Measurements from ENCODE around the gene LY86. TPM values are rescaled to one million over a fixed set of nuclear protein-coding genes. Genes with fewer than 3 reads are reported as not detected.

The LY86 gene
- total and polyA plus RNA-seq, 4 donors, result 5.2 to 12.4 (median 9.6) TPM

DNA sequence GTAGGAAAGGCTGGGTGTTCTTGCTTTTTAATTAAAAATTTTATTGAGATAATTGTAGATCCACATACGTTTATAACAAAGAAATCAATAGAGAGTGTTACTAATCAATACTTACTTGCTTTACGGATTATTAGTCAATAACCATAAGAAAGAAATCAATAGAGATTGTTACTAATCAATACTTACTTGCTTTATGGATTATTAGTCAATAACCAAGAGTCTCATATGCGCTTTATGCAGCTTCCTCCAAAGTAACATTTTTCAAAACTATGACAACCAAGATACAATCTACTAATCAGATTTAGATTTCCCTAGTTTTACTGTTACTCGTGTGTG is 31.0 kb upstream of the LY86 start:
- Histone ChIP-seq H3K4me3 (no peak overlapping the region), H3K36me3 (ENCODE audit: control insufficient read depth in 4 of 4, insufficient read depth in 4 of 4, low read length in 4 of 4) (no peaks in the 10 kb centered on the region), H3K9me3 (ENCODE audit: control insufficient read depth in 4 of 4, insufficient read depth in 3 of 4, low read length in 3 of 4) (peaks cover 0 to 2% (median 0%) of the 10 kb centered on the region in 4 donors), H3K4me1 (ENCODE audit: control insufficient read depth in 5 of 5, insufficient read depth in 5 of 5, low read length in 5 of 5) (no peaks in the 10 kb centered on the region), H3K27ac (ENCODE audit: low read depth in 1 of 2, low read length in 1 of 2) (no peak overlapping the region), H3K27me3 (ENCODE audit: control insufficient read depth in 3 of 3, insufficient read depth in 3 of 3, low read length in 2 of 3) (peaks cover 0 to 4% (median 0%) of the 10 kb centered on the region in 3 donors), H3K9ac (ENCODE audit: insufficient read depth in 1 of 2, low read length in 2 of 2) (no peak overlapping the region)
- WGBS, 2 donors, result 81 to 83% methylated on average over 4 of the region's 4 CpGs
- ATAC-seq (ENCODE audit: insufficient read depth, low FRiP score), result no peak
- TF ChIP-seq, protein P1, sequence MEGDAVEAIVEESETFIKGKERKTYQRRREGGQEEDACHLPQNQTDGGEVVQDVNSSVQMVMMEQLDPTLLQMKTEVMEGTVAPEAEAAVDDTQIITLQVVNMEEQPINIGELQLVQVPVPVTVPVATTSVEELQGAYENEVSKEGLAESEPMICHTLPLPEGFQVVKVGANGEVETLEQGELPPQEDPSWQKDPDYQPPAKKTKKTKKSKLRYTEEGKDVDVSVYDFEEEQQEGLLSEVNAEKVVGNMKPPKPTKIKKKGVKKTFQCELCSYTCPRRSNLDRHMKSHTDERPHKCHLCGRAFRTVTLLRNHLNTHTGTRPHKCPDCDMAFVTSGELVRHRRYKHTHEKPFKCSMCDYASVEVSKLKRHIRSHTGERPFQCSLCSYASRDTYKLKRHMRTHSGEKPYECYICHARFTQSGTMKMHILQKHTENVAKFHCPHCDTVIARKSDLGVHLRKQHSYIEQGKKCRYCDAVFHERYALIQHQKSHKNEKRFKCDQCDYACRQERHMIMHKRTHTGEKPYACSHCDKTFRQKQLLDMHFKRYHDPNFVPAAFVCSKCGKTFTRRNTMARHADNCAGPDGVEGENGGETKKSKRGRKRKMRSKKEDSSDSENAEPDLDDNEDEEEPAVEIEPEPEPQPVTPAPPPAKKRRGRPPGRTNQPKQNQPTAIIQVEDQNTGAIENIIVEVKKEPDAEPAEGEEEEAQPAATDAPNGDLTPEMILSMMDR (IDR thresholded peaks at IDR 0.05; ENCODE audit: control extremely low read depth, extremely low read depth), result no peak
- DNase-seq, result no peak

DNA sequence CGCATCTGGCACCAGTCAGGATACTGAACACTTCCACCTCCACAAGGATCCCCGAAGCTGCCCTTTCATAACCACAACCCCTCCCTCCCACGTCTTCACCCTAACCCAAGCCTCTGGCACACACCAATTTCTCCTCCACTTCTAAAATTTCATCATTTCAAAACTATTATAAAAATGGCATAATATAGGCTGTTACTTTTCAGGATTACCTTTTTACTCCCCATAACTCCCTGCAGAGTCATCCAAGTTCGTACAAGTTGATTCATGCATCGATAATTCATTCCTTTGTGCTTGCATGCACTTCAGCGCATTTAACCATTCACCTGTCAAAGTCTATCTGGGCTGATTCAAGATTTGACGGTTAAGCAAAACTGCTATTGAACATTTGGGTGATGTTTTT is 30.6 kb upstream of the LY86 start:
- Histone ChIP-seq H3K9me3 (ENCODE audit: control insufficient read depth in 4 of 4, insufficient read depth in 3 of 4, low read length in 3 of 4) (peaks cover 0 to 2% (median 0%) of the 10 kb centered on the region in 4 donors), H3K9ac (ENCODE audit: insufficient read depth in 1 of 2, low read length in 2 of 2) (no peak overlapping the region), H3K36me3 (ENCODE audit: control insufficient read depth in 4 of 4, insufficient read depth in 4 of 4, low read length in 4 of 4) (no peaks in the 10 kb centered on the region), H3K27me3 (ENCODE audit: control insufficient read depth in 3 of 3, insufficient read depth in 3 of 3, low read length in 2 of 3) (peaks cover 0 to 4% (median 0%) of the 10 kb centered on the region in 3 donors), H3K4me3 (no peak overlapping the region), H3K27ac (ENCODE audit: low read depth in 1 of 2, low read length in 1 of 2) (no peak overlapping the region), H3K4me1 (ENCODE audit: control insufficient read depth in 5 of 5, insufficient read depth in 5 of 5, low read length in 5 of 5) (no peaks in the 10 kb centered on the region)
- DNase-seq (no peak), ATAC-seq (ENCODE audit: insufficient read depth, low FRiP score) (no peak)
- TF ChIP-seq, protein P1 (IDR thresholded peaks at IDR 0.05; ENCODE audit: control extremely low read depth, extremely low read depth), result no peak
- WGBS, 2 donors, result 70 to 72% methylated on average over 7 of the region's 7 CpGs

DNA sequence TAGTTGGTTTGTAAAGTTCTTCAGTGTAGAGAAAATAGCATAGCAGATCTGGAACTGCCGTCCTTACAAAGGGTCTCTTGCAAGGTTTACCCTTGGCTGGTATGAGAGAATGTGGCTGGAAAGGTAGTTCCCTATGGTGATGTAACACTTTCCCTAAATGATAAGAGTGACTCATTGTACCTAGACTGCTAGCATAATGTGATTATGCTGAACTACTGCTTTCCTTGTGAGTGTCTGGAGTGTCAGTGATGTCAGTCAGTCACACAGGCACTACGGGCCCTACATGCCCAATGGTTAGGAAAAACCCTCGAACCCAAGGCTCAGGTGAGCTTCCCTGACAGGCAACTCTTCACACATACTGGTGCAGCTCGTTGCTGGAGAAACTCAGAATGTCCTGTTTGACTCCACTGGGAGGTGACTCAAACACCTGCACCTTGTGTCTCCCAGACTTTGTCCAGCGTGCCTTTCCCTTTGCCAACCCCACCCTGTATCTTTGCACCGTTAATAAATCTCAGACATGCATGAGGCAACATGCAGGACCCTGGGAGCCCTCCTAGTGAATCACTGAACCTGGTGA is 28.4 kb upstream of the LY86 start:
- H3K9me3 ChIP-seq (ENCODE audit: control insufficient read depth in 4 of 4, insufficient read depth in 3 of 4, low read length in 3 of 4), result peaks cover 0 to 2% (median 0%) of the 10 kb centered on the region in 4 donors
- H3K27me3 ChIP-seq (ENCODE audit: control insufficient read depth in 3 of 3, insufficient read depth in 3 of 3, low read length in 2 of 3), result peaks cover 0 to 4% (median 0%) of the 10 kb centered on the region in 3 donors
- H3K4me1 ChIP-seq (ENCODE audit: control insufficient read depth in 5 of 5, insufficient read depth in 5 of 5, low read length in 5 of 5), result no peaks in the 10 kb centered on the region
- 77 to 89% methylated on average over 6 of the region's 6 CpGs for WGBS, 2 donors
- H3K27ac ChIP-seq (ENCODE audit: low read depth in 1 of 2, low read length in 1 of 2), result no peak overlapping the region
- DNase-seq, result no peak
- no peak for ATAC-seq (ENCODE audit: insufficient read depth, low FRiP score)
- no peaks in the 10 kb centered on the region for H3K36me3 ChIP-seq (ENCODE audit: control insufficient read depth in 4 of 4, insufficient read depth in 4 of 4, low read length in 4 of 4)
- H3K9ac ChIP-seq (ENCODE audit: insufficient read depth in 1 of 2, low read length in 2 of 2), result no peak overlapping the region
- no peak overlapping the region for H3K4me3 ChIP-seq
- TF ChIP-seq, protein P1 (IDR thresholded peaks at IDR 0.05; ENCODE audit: control extremely low read depth, extremely low read depth), result no peak

DNA sequence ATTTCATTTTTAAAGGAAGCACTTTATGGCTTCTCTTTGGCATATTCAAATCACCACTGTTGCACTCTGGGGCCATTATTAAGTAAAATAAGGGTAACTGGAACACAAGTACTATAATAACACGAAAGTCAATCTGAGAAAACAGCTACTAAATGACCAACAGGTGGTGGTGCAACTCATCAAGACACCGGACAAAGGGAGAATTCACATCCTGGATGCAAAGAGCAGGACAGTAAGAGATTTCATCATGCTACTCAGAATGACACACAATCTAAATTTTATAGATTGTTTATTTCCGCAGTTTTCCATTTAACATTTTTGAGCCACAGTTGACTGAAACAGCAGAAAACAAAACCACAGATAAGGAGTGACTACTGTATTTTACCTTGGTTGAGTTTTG is 27.6 kb upstream of the LY86 start:
- TF ChIP-seq, protein P1 (IDR thresholded peaks at IDR 0.05; ENCODE audit: control extremely low read depth, extremely low read depth), result no peak
- no peaks in the 10 kb centered on the region for H3K36me3 ChIP-seq (ENCODE audit: control insufficient read depth in 4 of 4, insufficient read depth in 4 of 4, low read length in 4 of 4)
- no peak overlapping the region for H3K4me3 ChIP-seq
- no peaks in the 10 kb centered on the region for H3K4me1 ChIP-seq (ENCODE audit: control insufficient read depth in 5 of 5, insufficient read depth in 5 of 5, low read length in 5 of 5)
- peaks cover 0 to 4% (median 0%) of the 10 kb centered on the region in 3 donors for H3K27me3 ChIP-seq (ENCODE audit: control insufficient read depth in 3 of 3, insufficient read depth in 3 of 3, low read length in 2 of 3)
- peaks cover 0 to 2% (median 0%) of the 10 kb centered on the region in 4 donors for H3K9me3 ChIP-seq (ENCODE audit: control insufficient read depth in 4 of 4, insufficient read depth in 3 of 4, low read length in 3 of 4)
- DNase-seq (no peak), ATAC-seq (ENCODE audit: insufficient read depth, low FRiP score) (no peak)
- WGBS, 2 donors, result 61 to 65% methylated on average over 3 of the region's 3 CpGs
- H3K9ac ChIP-seq (ENCODE audit: insufficient read depth in 1 of 2, low read length in 2 of 2), result no peak overlapping the region
- H3K27ac ChIP-seq (ENCODE audit: low read depth in 1 of 2, low read length in 1 of 2), result no peak overlapping the region

Measured in lung (tissue), 12 donors.